Endothelial cell (in vitro differentiated cells): Measurements from ENCODE around the gene GSDME. TPM values are rescaled to one million over a fixed set of nuclear protein-coding genes. Genes with fewer than 3 reads are reported as not detected.

Source experiments
- DNase-seq: peaks from one replicate; pipeline ENCODE4 v3.0.0; 2021; ENCODE audit warnings: low spot score
- H3K27ac Mint-ChIP-seq: one replicate; pipeline ENCODE4 v1.8.0; 2021; ENCODE audit warnings: mixed read lengths, inconsistent platforms; ENCODE audit not compliant: unreplicated experiment
- H3K27me3 Mint-ChIP-seq: one replicate; pipeline ENCODE4 v1.8.0; 2021; ENCODE audit warnings: mild to moderate bottlenecking, moderate library complexity, mixed read lengths, inconsistent platforms; ENCODE audit not compliant: unreplicated experiment
- H3K36me3 Mint-ChIP-seq: one replicate; pipeline ENCODE4 v1.8.0; 2021; ENCODE audit warnings: mild to moderate bottlenecking, low read depth, mixed read lengths, inconsistent platforms; ENCODE audit not compliant: unreplicated experiment
- H3K4me1 Mint-ChIP-seq: one replicate; pipeline ENCODE4 v1.8.0; 2021; ENCODE audit warnings: mild to moderate bottlenecking, mixed read lengths, inconsistent platforms; ENCODE audit not compliant: unreplicated experiment
- H3K4me3 Mint-ChIP-seq: one replicate; pipeline ENCODE4 v1.8.0; 2021; ENCODE audit warnings: mild to moderate bottlenecking, mixed read lengths, inconsistent platforms; ENCODE audit not compliant: unreplicated experiment
- H3K9me3 Mint-ChIP-seq: one replicate; pipeline ENCODE4 v1.8.0; 2021; ENCODE audit warnings: mixed read lengths, inconsistent platforms; ENCODE audit not compliant: unreplicated experiment
- total RNA-seq: library from RNA; stranded (reverse); fragmentation: NEBNext Ultra II Directional; extraction: Animal tissue kit (Norgen Biotek cat#: 25700); gene quantifications from one replicate; pipeline ENCODE4 v1.2.1, GENCODE V29; 2021; ENCODE audit not compliant: unreplicated experiment
- TF ChIP-seq, protein P1 (sequence below): fragments of 200-600 bp; sonication (generic); IDR thresholded peaks from one replicate; pipeline ENCODE4 v1.5.0; 2021; ENCODE audit warnings: antibody characterized with exemption; ENCODE audit not compliant: unreplicated experiment

Gene GSDME
- total RNA-seq, 1 donor from 2014 or later, result 4.4 TPM

DNA sequence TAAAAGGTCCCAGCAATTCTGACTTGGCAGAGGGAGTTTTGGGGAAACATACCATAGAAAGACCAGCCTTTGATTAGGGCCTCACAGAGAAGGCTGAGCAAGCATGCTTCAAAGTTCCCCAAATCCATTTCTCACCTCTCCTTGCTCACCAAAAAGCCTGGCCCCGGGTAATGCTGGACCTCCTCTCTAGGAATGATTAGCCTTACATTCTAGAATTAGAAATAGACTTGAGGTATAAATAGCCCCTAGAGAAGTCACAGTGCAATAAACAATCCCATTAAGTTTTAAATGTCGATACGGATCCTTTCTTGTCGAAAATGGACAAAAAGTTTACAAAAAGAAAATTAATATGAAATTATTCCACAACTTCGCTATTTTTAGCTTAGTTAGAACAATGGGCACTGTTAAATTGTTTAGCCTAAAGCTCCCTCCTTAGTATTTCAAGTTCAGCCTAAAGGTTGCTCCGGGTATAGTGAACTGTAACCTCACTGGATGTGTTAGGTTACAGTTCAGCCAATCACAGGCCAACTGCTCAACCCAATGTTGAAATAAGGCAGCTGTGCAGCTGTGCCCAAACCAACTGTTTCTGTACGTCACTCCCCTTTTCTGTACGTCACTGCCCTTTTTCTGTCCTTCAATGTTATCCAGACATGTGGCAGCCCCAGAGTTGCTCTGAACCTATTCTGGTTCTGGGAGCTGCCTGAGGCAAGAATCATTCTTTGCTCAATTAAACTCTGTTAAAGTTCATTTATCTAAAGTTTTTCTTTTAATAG is 7.9 kb upstream of the GSDME start:
- H3K27me3 Mint-ChIP-seq, result peaks cover 2% of the 10 kb centered on the region
- H3K36me3 Mint-ChIP-seq, result no peaks in the 10 kb centered on the region
- H3K27ac Mint-ChIP-seq, result no peak overlapping the region
- TF ChIP-seq, protein P1, sequence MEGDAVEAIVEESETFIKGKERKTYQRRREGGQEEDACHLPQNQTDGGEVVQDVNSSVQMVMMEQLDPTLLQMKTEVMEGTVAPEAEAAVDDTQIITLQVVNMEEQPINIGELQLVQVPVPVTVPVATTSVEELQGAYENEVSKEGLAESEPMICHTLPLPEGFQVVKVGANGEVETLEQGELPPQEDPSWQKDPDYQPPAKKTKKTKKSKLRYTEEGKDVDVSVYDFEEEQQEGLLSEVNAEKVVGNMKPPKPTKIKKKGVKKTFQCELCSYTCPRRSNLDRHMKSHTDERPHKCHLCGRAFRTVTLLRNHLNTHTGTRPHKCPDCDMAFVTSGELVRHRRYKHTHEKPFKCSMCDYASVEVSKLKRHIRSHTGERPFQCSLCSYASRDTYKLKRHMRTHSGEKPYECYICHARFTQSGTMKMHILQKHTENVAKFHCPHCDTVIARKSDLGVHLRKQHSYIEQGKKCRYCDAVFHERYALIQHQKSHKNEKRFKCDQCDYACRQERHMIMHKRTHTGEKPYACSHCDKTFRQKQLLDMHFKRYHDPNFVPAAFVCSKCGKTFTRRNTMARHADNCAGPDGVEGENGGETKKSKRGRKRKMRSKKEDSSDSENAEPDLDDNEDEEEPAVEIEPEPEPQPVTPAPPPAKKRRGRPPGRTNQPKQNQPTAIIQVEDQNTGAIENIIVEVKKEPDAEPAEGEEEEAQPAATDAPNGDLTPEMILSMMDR, result no peak
- DNase-seq, result no peak
- H3K4me1 Mint-ChIP-seq, result no peaks in the 10 kb centered on the region
- no peak overlapping the region for H3K4me3 Mint-ChIP-seq
- H3K9me3 Mint-ChIP-seq, result no peaks in the 10 kb centered on the region

DNA sequence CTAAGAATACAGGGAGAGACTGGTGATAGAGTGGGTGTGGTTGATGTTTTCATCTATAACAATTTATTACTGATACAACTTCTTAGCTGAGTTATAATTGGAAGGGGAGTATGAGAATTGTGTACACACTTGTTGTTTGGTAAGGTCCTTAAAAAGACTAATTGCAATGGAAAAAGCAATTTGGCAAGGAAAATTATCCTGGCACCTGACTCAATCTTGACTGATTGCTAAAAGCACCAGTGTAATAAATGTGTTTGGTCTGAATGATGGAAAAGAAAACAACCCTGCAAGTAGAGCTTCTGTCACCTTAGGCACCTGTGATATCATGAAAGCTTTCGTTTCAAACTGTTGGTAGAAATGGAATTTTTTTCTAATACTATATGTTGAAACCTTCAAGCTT is 6.7 kb upstream of the GSDME start:
- Mint-ChIP-seq H3K4me3 (no peak overlapping the region), H3K27ac (no peak overlapping the region), H3K9me3 (no peaks in the 10 kb centered on the region), H3K27me3 (no peaks in the 10 kb centered on the region), H3K36me3 (no peaks in the 10 kb centered on the region), H3K4me1 (no peaks in the 10 kb centered on the region)
- TF ChIP-seq, protein P1, result no peak
- DNase-seq, result no peak

DNA sequence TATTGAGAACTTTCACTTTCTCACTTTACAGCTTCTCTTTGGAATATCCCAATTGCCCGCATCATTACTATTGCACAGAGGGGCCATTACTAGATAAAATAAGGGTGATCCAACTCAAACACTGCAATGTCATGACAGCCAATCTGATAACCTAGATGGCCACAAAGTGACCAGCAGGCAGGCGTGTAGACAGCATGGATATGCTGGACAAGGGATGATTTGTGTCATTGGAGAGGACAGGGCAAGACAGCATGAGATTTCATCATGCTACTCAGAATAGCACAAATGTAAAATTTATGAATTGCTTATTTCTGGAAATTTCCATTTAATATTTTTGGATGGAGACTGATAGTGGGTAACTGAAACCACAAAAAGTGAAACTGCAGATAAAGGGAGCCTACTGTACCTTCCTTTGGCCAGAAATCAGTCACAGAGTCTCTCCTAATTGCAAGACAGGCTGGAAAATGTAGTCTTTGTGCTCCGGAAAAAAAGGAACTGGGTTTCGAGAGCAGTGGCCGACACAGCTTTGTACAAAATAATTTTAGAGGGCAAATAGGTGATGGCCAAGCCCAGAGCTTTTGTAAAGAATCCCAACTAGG is 6.1 kb upstream of the GSDME start:
- H3K27ac Mint-ChIP-seq, result no peak overlapping the region
- no peaks in the 10 kb centered on the region for H3K9me3 Mint-ChIP-seq

DNA sequence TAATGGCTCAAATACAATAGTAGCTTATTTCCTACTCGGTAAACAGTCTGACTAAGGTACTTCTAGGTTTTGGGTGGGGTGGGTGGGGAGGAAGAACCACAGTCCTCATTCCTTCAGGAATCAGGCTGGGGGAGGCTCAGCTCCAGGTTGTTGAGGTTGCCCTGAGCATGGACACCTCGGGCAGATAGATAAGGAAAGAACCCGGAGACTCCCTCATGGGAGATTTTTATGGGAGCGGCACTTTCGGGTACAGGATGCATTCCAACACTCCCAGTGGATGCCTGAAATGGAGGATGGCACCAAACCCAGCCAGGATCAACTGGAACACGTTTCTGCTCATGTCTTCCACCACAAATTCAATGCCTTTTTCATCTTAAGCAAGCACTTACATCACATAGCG is 5.5 kb upstream of the GSDME start:
- Mint-ChIP-seq H3K27ac (no peak overlapping the region), H3K36me3 (no peaks in the 10 kb centered on the region), H3K4me3 (no peak overlapping the region), H3K27me3 (peaks cover 6% of the 10 kb centered on the region), H3K9me3 (no peaks in the 10 kb centered on the region), H3K4me1 (peaks cover 5% of the 10 kb centered on the region)
- no peak for DNase-seq
- TF ChIP-seq, protein P1, result no peak

More for the DNA sequence above, 6.1 kb upstream of the GSDME start:
- no peak overlapping the region for H3K4me3 Mint-ChIP-seq
- TF ChIP-seq, protein P1, result no peak
- peaks cover 2% of the 10 kb centered on the region for H3K27me3 Mint-ChIP-seq
- no peaks in the 10 kb centered on the region for H3K36me3 Mint-ChIP-seq
- no peaks in the 10 kb centered on the region for H3K4me1 Mint-ChIP-seq
- no peak for DNase-seq

DNA sequence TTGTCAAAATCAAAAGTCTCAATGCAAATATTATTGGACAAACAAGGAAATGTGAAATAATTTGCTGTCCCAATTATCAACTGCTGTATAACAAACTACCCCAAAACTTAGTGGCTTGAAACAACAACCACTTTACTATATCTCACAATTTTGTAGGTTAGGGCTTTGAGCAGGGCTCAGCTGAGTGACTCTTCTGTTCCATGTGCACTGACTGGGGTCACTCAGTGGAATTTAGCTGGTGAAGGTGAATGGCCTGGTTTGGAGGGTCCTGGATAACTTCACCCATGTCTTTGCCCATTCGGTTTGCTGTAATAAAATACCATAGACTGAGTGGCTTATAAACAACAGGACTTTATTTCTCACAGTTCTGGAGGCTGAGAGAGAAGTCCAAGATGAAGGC is 3.7 kb upstream of the GSDME start:
- no peaks in the 10 kb centered on the region for H3K9me3 Mint-ChIP-seq
- TF ChIP-seq, protein P1, result no peak
- peaks cover 6% of the 10 kb centered on the region for H3K4me1 Mint-ChIP-seq

More for the DNA sequence above, 3.7 kb upstream of the GSDME start:
- Mint-ChIP-seq H3K27ac (no peak overlapping the region), H3K4me3 (no peak overlapping the region), H3K36me3 (no peaks in the 10 kb centered on the region), H3K27me3 (peaks cover 6% of the 10 kb centered on the region)
- no peak for DNase-seq
